ENCODE data around the gene FBXL15.

DNA sequence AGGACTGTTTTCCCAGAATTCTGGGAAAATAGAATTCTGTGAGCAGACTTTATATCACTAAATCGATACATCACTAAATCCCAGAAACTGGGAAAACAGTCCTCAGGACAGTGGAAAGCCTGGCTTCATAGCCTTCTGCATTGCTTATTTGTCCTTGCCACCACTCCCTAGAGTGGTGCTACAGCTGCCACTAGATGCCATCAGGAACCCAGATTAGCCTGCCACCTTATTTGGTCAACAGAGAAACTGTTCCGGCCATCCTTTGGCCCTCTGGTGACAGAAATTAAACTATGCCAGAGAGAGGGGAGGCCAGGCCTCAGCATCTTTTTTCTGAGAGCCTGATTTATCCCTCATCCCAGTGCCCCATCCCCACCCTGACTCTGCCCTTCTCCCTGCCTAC, 44.8 kb upstream of the FBXL15 start:
- TF ChIP-seq LEF1 (IDR thresholded peaks at IDR 0.05; ENCODE audit: borderline replicate concordance) (no peak), FOXM1 (IDR thresholded peaks at IDR 0.05; ENCODE audit: borderline replicate concordance) (no peak), FOXK2 (IDR thresholded peaks at IDR 0.05) (no peak), FOXA1 (IDR thresholded peaks at IDR 0.05) (no peak), BHLHE40 (IDR thresholded peaks at IDR 0.05; ENCODE audit: borderline replicate concordance) (no peak), TARDBP (IDR thresholded peaks at IDR 0.05) (no peak), ELF4 (IDR thresholded peaks at IDR 0.05) (no peak), ARNT (IDR thresholded peaks at IDR 0.05) (no peak), SUZ12 (IDR thresholded peaks at IDR 0.05) (no peak), L3MBTL2 (conservative IDR thresholded peaks at IDR 0.05) (no peak)
- TF ChIP-seq, protein P1, sequence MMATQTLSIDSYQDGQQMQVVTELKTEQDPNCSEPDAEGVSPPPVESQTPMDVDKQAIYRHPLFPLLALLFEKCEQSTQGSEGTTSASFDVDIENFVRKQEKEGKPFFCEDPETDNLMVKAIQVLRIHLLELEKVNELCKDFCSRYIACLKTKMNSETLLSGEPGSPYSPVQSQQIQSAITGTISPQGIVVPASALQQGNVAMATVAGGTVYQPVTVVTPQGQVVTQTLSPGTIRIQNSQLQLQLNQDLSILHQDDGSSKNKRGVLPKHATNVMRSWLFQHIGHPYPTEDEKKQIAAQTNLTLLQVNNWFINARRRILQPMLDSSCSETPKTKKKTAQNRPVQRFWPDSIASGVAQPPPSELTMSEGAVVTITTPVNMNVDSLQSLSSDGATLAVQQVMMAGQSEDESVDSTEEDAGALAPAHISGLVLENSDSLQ (IDR thresholded peaks at IDR 0.05), result no peak
